Measurements from ENCODE around the gene TENM4.

TENM4 gene

GRCh38 chr11:79121351-79121750 lies 319.5 kb downstream of the TENM4 start:
- DNase-seq (ENCODE audit: low read depth in 2 of 2), result no peak

DNA sequence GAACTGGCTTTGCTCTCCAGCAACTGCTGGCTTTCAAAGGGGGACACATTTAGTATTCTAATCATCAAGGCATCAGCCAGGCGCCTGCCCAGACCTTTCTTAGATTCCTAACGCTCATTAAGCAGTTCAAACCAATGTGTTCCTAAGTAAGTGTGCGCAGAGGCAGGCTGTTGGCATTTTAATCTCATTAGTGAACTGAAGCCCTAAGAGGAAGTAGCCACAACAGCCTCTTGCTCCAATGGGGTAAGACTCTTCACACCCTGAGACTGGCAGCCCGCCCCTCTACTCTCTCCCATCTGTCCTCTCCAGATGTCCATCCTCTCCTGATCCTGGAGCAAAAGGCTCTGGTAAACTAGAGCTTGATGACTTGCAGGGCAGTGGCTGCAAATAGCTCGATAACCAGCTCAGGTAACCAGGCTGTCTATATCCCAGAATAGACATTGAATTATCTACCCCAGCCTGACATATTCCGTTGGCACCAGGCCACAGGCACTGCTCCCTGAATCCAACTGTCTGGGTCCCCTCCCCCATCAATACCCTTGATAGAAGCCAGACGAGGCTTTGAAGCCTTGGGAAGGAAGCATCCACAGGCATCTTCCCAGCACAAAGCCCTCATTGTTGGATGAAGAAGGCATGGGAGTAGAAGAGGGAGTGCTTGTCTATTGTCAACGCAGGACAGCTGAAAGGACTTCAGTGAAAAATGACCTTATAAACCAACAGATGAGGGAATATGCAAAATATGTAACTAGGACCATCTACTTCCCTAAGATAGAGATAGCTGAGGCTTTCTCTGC lies 321.1 kb downstream of the TENM4 start:
- no peak for DNase-seq (ENCODE audit: low read depth in 2 of 2)

- DNase-seq (ENCODE audit: low read depth in 2 of 2), result no peak
Measured at GRCh38 chr11:79117488-79117887, 323.3 kb downstream of the TENM4 start.

GRCh38 chr11:79116600-79116999 lies 324.2 kb downstream of the TENM4 start:
- no peak for DNase-seq (ENCODE audit: low read depth in 2 of 2)

DNA sequence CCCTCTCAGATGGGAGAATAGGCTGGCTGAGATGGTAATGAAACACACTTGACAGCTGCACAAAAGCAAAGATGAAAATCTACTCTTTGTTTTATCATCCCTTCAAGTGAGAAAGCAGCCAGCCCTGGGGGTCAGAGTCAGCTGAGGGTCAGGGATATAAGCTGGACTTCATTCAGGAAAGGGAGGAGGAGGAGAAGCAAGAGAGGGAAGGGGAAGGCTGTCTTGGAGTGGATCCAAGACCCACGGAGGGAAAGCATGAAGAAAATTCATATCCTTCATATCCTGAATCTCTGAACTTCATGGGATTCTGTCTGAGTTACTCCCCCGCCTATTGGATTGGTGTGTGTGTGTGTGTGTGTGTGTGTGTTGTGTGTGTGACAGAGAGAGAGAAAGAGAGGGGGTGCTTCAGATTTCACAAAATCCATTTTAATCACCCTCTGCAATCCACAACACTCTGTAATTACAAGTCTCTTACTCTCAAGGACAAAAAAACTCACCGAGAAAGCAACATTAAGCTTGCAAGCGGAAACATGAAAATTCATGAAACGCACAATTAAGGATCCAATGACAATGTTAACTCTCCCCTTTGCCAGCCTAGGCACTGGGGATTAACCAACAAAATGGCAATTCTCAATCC lies 327.7 kb downstream of the TENM4 start:
- no peak for DNase-seq (ENCODE audit: low read depth in 2 of 2)

DNA sequence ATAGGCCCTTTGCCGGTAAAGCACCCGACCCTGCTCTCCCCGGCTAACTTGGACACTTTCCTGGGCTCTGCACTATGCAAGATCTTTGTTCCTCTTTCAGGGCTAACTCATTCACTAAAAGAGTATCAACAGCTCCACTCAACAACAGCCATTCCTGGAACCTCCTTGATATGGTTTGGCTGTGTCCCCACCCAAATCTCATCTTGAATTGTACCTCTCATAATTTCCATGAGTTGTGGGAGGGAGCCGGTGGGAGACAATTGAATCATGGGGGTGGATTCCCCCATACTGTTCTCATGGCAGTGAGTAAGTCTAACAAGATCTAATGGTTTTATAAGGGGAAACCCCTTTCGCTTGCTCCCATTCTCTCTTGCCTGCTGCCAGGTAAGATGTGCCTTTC lies 330.0 kb downstream of the TENM4 start:
- no peak for DNase-seq (ENCODE audit: low read depth in 2 of 2)

GRCh38 chr11:79110321-79110720 lies 330.5 kb downstream of the TENM4 start:
- DNase-seq (ENCODE audit: low read depth in 2 of 2), result no peak

DNA sequence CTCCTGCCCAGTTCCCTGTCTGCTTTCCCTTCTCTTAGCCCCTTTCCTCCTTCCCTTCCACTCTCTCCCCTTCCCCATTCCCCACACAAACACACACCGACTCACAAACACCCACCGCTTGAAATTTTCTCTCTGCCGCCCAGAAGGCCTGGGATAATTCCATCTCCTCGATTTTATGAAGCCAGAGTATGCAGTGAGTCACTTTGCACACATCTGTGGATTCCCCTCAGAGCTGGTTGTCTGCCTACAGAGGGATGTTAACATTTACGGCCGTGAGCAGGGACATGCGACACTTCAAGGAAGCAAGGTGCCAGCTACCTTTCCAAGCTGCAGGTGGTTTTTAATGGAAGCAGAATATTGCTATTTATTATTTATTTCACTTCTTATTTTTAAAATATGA lies 332.0 kb downstream of the TENM4 start:
- DNase-seq (ENCODE audit: low read depth in 2 of 2), result no peak

GRCh38 chr11:79102840-79103239 lies 338.0 kb downstream of the TENM4 start:
- no peak for DNase-seq (ENCODE audit: low read depth in 2 of 2)

DNA sequence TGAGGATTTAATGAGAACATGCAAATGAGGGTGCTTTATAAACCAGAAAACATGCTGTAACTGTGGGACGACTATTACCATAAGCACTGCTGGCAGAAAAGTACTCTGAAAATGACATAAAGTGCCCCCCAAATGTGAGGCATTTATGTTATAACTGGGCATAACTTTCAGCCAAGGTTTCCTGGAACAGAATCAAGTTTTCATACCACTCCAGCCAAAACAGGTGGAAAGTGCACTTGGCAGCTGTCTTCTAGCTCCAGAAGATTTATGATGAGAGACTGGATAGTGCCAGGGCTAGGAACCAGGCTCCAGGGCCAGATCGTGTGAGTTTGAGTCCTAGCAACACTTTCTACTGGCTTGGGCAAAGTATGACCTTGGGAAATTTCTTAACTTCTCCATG lies 339.2 kb downstream of the TENM4 start:
- no peak for DNase-seq (ENCODE audit: low read depth in 2 of 2)

GRCh38 chr11:79100093-79100910 lies 340.5 kb downstream of the TENM4 start:
- DNase-seq (ENCODE audit: low read depth in 2 of 2), result peak; percentile 2 to 10

- DNase-seq (ENCODE audit: low read depth in 2 of 2), result no peak
Measured at GRCh38 chr11:79098146-79098545, 342.7 kb downstream of the TENM4 start.

DNA sequence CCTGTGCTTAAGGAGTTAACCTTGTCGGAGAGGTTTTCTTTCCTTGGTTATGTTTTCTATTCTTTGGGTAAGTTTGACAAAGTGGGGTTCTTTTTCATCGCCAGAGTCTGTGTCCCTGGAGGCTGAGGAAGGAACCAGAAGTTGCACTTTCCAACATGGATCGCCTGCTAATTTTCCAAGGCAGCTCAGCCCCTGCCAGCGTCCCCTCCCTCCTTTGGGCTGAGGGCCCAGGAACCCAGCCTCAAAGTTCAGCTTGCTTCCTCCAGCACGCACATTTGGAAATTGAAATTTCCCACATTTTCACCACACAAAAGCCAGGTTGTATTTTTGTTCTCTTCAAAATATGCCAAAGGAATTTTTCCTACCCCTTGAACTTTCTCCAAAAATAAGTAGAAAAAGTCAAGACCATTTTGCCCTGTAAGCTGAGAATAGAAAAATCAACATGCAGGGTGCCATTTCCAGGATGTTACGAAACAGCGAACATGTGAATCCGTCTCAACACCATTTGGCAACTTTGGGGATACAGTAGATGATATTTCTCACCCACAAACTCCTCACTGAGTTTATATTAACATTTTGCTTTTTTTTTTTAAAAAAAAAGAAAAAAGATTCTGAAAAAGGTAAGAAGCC lies 343.5 kb downstream of the TENM4 start:
- DNase-seq (ENCODE audit: low read depth in 2 of 2), result no peak

GRCh38 chr11:79095424-79095823 lies 345.4 kb downstream of the TENM4 start:
- DNase-seq (ENCODE audit: low read depth in 2 of 2), result no peak

DNA sequence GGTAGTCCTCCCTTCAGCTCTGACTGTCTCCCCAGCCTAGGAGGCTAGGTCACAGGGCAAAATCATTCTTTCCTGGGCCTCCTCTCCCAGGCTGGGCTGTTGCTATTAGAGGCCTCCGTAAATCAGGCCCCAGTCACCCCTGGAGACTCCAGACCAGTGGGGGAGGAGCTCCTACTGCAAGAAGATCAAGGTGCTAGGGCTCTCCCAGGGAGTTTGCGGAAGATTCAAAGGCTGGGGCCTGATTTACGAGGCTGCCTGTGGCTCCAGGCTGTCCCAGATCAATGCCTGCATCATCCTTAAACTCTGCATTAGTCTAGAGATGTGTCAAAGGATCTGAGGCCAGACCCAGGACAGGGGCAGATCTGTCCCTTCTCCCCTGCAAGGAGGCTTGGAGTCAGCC lies 346.2 kb downstream of the TENM4 start:
- no peak for DNase-seq (ENCODE audit: low read depth in 2 of 2)

DNA sequence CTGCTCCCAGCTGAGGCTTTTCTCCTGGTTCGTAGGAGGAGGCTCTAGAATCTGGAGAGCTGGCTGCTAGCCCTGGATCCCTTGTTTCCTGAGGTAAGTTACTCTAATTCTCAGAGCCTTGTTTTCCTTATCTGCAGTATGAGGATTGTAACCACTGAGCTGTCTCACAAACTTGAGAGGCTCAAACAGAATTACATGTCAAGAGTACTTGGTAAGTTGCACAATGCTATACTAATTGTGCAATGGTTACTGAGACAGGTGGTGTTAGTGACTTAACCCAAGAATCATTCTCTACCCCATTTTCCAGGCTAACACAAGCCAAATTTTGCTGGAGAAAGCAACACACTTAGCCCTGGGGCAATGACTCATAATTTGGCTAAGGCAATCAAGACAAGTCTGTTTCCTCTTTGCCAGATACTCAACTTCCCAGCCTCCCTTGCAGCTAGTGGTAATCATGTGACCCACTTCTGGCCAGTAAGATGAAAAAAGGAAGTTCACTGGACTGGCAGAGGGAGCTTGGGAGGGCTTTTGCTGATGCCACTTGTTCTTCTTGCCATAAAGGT lies 348.0 kb downstream of the TENM4 start:
- DNase-seq (ENCODE audit: low read depth in 2 of 2), result no peak

- DNase-seq (ENCODE audit: low read depth in 2 of 2), result no peak
Measured at GRCh38 chr11:79090191-79090705, 350.6 kb downstream of the TENM4 start.

- DNase-seq (ENCODE audit: low read depth in 2 of 2), result no peak
Measured at GRCh38 chr11:79089601-79090000, 351.2 kb downstream of the TENM4 start.

GRCh38 chr11:79088967-79089366 lies 351.9 kb downstream of the TENM4 start:
- no peak for DNase-seq (ENCODE audit: low read depth in 2 of 2)

DNA sequence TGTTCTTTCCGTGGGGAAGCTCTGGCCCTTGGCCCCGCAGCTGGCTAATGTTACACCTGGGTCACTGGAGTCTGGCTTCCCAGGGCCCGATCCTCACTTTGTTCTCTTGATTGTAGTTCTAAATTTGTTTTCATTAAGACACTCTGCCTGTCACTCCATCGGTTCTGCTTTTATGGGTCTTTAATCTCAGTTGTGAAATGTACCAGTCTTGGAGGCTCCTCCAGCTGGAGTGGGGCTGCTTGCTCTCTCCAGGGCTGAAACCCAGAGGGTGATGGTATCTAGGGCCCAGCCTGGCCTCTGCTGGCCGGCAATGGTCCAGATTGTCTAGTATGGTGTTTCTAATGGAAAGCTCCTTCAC lies 352.9 kb downstream of the TENM4 start:
- no peak for DNase-seq (ENCODE audit: low read depth in 2 of 2)

- DNase-seq (ENCODE audit: low read depth in 2 of 2), result no peak
Measured at GRCh38 chr11:79087238-79087960, 353.4 kb downstream of the TENM4 start.
